ENCODE data around the gene CALHM3. TPM values are rescaled to one million over a fixed set of nuclear protein-coding genes. Genes with fewer than 3 reads are reported as not detected.

CALHM3 gene
- total and polyA plus RNA-seq, 2 experiments from 2014 or later = 0.14 to 0.19 TPM

- ATAC-seq (no peak; the same call in 2 of the 3 replicates), DNase-seq (ENCODE audit: low spot score) (no peak)
- Histone ChIP-seq H3K4me3 (no peak overlapping the region), H3F3A (replicated peaks; ENCODE audit: low read depth) (no peaks in the 10 kb centered on the region), H2AFZ (no peak overlapping the region), H3K4me2 (no peak overlapping the region), H3K27ac (ENCODE audit: low read depth) (no peak overlapping the region), H4K20me1 (replicated peaks; ENCODE audit: insufficient read depth) (peaks cover 9% of the 10 kb centered on the region; the same call in 1 of the 2 replicates), H3K9me2 (ENCODE audit: insufficient read depth) (no peaks in the 10 kb centered on the region), H3K27me3 (ENCODE audit: insufficient read depth) (no peaks in the 10 kb centered on the region), H3K79me2 (replicated peaks; ENCODE audit: insufficient read depth) (no peaks in the 10 kb centered on the region), H3K4me1 (ENCODE audit: insufficient read depth) (no peaks in the 10 kb centered on the region), H3K36me3 (ENCODE audit: insufficient read depth) (peaks cover 74% of the 10 kb centered on the region)
- no peak for TF ChIP-seq NANOG (IDR thresholded peaks at IDR 0.05; ENCODE audit: borderline replicate concordance)
- no peak for TF ChIP-seq JUNB (IDR thresholded peaks at IDR 0.05; ENCODE audit: unreplicated experiment)
- no peak for TF ChIP-seq EZH2 (IDR thresholded peaks at IDR 0.05; ENCODE audit: low read depth, unreplicated experiment)
- no peak for TF ChIP-seq CTCF (conservative IDR thresholded peaks at IDR 0.05; ENCODE audit: low read depth in 2 of 2)
- no peak for TF ChIP-seq ZNF462 (CRISPR knock-in tag; IDR thresholded peaks at IDR 0.05)
- no peak for TF ChIP-seq ZNF114 (CRISPR knock-in tag; IDR thresholded peaks at IDR 0.05)
- TF ChIP-seq EZH2phosphoT487 (IDR thresholded peaks at IDR 0.05; ENCODE audit: unreplicated experiment) = no peak
- no peak for TF ChIP-seq POLR2AphosphoS5 (IDR thresholded peaks at IDR 0.05; ENCODE audit: low read depth)
- TF ChIP-seq STAT1 (IDR thresholded peaks at IDR 0.05; ENCODE audit: unreplicated experiment) = no peak
- no peak for TF ChIP-seq CREB1 (CRISPR knock-in tag; IDR thresholded peaks at IDR 0.05; ENCODE audit: low read depth)
- TF ChIP-seq REST (IDR thresholded peaks at IDR 0.05; ENCODE audit: unreplicated experiment) = no peak
- no peak for TF ChIP-seq ETS1 (IDR thresholded peaks at IDR 0.05)
- TF ChIP-seq ZNF331 (CRISPR knock-in tag; IDR thresholded peaks at IDR 0.05; ENCODE audit: low read depth) = no peak
- no peaks in the 10 kb centered on the region; the same call in 2 of the 3 replicates for H3K9me3 Mint-ChIP-seq
- H3K36me3 Mint-ChIP-seq (ENCODE audit: low read depth) = peaks cover 90% of the 10 kb centered on the region
- H3K27ac Mint-ChIP-seq = no peak overlapping the region
- H3K4me3 Mint-ChIP-seq = no peak overlapping the region
- no peaks in the 10 kb centered on the region for H3K4me1 Mint-ChIP-seq
- H3K27me3 Mint-ChIP-seq (ENCODE audit: insufficient read depth, low read depth, poor library complexity) = peaks cover 8% of the 10 kb centered on the region
These were observed 39.3 kb downstream of the CALHM3 start for GRCh38 chr10:103439776-103440175.

Measured in GM23338 (cell line).